GM19043 (cell line): ENCODE measurements around the gene FUOM.

Experiments
- ATAC-seq: cut with Tn5 transposase; IDR thresholded peaks from one replicate; pipeline ENCODE4 v1.9.1; 2021; ENCODE audit warnings: low read depth; ENCODE audit not compliant: unreplicated experiment

Gene FUOM, protein sequence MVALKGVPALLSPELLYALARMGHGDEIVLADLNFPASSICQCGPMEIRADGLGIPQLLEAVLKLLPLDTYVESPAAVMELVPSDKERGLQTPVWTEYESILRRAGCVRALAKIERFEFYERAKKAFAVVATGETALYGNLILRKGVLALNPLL

DNA sequence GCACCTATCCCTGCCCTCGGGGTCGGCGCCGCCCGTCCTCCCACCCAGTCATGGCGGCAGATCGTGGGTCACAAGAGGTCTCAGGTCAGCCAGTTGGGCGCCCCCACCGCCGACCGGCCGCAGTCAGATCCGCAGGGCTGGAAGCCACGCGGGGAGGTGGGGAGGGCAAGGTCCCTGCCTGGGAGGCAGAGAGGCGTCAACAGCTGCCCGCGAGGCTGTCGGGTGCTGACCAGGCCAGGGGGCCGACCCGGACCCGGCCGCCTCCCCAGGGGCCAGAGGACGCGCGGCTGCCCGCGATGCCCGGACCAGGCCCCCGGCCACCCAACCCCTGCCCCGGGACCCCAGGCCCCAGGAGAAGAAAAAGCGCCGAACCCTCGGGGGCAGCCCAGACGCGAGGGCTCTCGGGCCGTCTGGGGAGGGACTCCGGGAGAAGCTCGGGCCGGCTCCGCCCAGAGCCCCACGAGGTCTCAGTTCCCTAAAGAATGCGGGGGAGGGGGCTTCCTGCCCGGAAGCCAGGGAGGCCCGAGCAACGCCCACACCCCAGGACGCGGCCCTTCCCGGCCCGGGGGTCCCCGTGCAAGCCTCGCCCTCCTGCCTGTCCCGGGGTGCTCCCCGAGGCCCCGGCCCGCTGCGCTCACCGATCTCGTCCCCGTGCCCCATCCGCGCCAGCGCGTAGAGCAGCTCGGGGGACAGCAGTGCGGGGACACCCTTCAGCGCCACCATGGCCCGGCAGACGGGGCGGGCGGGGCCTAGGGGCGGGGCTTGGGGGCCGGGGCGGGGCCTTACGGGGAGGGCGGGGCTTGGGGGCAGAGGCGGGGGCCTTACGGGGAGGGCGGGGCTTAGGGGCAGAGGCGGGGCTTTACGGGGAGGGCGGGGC is at the start of gene FUOM:
Gene FUOM (minus strand): TSS at position 735 of the 877 bp plus-strand sequence. CDS start 12 bp downstream, at position 723.
- ATAC-seq = peak; percentile 66

DNA sequence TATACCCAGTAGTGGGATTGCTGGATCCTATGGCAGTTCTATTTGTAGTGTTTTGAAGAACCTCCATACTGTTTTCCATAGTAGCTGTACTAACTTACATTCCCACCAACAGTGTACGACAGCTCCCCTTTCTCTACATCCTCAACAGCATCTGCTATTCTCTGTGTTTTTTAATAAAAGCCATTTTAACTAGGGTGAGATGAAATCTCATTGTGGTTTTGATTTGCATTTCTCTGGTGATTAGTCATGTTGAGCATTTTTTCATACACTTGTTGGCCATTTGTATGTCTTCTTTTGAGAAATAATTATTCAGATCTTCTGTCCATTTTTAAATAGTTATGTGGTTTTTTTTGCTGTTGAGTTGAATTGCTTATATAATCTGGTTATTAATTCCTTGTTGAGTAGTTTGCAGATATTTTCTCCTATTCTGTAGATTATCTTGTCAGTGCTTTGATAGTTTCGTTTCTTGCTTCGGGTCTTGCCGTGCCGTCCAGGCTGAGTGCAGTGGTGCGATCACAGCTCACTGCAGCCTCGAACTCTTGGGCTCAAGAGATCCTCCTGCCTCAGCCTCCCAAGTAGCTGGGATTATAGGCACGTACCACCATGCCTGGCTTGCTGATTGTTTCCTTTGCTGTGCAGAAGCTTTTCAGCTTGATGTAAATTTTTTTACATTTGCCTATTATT is 48.2 kb upstream of the FUOM start:
- ATAC-seq = peak; percentile 58

DNA sequence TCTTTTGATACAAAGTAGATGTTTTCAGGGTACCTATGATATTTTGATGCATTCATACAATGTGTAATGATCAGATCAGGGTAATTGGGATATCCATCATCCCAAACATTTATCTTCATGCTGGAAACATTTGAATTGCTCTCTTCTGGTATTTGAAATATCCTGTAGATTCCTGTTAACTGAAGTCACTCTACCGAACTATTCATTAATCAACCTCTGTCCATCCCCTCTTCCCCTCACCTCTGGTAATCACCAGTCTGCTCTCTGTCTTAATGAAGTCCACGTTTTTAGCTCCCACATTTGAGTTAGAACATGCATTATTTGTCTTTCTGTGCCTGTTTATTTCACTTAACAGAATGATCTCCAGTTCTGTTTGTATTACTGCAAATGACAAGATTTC is 47.5 kb upstream of the FUOM start:
- no peak for ATAC-seq

DNA sequence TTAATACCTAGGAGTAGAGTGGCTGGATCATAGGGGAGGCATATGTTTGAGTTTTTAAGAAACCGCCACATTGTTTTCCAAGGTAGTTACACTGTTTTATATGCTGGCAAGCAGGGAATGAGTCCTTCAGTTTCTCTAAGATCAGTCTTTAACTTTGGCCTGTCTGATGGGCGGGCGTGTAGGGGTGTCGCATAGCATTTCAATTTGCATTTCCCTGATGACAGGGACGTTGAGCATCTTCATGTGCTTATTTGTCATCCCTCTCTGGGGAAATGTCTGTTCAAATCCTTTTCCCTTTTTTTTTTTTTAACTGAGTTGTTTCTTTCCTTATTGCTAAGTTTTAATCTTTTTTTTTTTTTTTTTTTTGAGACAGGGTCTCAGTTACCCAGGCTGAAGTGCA is 46.0 kb upstream of the FUOM start:
- no peak for ATAC-seq

DNA sequence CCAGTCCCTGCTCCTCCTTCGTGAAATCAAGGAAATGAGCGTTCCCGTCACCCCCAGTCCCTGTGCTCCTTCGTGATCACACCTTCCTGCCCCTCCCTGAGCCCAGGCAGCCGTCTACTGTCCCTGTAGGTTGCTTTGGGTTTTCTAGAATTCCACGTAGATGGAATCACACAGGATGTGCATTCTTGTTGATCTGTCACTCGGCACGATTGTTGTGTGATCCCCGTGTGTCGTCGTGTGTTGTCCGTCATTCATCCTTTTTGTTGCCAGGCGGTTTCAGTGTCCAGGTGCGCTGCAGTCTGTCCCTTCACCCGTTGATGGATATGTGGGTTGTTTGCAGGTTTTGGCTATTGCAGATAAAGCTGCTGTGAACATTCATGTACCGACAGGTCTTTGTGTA is 45.5 kb upstream of the FUOM start:
- ATAC-seq = no peak

DNA sequence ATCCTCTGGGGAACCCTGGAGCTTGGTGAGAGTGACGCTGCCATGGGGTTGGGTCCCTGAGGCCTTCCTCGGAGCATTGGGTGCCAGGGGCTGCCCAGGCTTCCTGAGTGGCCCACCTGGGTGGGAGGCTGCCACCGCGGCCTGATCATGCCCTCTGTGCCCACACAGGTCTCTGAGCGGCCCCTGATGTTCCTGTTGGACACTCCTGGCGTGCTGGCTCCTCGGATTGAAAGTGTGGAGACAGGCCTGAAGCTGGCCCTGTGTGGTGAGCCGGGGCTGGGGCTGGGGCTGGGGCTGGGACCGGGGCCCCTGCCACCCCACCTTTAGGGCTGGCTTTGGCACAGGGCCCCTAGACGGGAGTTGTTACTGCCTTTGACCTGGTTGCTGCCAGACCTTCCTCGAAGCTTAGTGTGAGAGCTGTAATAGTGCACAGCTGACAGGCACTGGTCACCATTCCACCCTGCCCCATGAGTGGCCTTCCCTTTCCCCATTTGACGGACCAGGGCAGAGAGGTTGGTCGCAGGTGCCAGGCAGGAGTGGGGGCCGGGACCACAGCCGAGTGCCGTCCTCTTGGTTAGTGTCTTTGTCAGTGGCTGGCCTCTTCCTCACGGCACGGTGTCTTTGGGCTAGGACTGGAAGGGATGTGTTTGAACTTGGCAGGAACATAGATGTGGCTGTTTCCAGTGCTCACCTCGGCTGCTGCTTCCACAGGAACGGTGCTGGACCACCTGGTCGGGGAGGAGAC is 44.3 kb upstream of the FUOM start:
- no peak for ATAC-seq

DNA sequence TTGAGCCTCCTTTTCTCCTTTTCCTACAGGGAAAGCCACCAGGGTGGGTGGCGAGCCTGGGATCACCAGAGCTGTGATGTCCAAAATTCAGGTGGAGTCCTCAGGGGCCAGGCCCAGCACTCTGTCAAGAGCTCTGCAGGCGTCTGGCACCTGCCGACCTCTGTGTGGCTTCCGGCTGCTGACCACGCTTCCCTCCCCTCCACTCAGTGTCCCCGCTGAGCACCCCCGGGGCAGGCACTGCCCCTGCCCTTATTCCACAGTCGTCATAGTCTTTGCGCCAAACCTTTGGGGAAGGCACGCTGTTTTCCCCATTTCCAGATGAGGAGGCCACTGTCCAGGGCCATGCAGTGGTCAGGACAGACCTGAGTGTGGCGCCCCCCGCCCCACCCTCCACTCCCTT is 43.7 kb upstream of the FUOM start:
- no peak for ATAC-seq

DNA sequence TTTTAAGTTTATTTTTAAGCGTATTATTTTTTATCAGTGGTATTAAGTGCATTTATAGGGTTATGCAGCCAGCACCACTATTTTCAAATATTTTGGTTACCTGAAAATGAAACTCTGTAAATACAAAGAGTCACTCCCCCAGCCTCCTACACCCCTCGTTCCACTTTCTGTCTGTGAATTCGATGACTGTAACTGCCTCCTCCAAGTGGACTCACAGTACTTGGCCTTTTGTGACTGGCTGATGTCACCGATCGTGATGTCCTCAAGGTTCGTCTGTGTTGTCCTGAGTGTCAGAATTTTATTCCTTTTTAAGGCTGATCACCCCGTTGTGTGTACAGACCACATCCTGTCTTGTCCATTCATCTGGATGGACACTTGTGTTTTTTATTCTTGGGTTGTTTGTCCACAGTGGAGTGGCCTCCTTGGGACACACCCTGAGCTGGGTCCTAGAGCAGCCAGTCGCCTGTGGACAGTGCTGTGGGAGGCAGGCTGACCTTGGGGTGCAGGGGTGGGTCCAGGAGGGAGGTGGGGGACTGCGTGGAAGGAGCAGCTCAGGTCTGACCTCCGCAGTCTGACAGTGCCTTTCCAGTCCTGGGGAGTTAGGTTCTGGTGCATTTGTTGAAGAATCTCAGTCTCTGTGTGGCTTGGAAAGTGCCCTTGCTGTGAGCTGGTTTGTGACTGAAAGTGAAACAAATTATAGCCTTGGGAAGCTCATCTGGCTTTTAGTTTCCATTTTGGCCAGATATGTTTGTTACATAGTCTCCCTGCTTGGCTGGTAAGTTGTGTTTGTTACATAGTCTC is 43.0 kb upstream of the FUOM start:
- ATAC-seq = peak; percentile 85

DNA sequence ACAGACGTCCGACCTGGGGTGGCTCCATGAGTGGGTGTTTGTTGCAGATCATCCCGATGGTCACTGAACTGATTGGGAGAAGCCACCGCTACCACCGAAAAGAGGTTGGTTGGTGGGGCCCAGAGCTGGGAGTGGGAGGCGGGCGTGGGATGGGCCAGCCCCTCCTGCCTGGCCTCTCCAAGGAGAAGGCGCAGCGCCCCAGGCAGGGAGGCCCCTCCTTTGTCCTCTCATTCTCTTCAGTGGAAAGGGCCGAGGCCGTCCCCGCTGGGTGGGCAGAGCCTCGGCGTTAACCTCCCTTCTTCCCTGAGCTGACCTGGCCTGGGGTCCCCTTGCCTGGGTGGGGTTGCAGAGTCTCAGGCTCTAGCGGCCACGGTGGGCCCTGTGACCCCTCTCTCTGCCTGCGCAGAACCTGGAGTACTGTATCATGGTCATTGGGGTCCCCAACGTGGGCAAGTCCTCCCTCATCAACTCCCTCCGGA is 41.3 kb upstream of the FUOM start:
- ATAC-seq = no peak

DNA sequence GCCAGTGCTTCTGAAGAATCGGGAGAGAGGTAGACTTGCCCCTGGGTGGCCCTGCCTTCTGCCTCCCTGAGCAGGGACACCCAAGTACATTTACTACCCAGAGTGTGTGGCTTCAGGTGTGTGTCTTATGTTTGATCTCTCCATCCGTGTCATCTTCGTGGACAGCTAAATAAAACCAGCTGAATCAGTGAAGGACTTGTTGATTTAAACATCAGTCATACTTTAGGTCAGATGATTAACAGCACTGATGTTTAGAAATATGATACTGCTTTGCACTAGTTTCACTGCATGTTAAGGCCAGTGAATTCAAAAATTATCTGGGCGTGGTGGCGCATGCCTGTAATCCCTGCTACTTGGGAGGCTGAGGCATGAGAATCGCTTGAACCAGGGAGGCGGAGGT is 40.1 kb upstream of the FUOM start:
- ATAC-seq = no peak

DNA sequence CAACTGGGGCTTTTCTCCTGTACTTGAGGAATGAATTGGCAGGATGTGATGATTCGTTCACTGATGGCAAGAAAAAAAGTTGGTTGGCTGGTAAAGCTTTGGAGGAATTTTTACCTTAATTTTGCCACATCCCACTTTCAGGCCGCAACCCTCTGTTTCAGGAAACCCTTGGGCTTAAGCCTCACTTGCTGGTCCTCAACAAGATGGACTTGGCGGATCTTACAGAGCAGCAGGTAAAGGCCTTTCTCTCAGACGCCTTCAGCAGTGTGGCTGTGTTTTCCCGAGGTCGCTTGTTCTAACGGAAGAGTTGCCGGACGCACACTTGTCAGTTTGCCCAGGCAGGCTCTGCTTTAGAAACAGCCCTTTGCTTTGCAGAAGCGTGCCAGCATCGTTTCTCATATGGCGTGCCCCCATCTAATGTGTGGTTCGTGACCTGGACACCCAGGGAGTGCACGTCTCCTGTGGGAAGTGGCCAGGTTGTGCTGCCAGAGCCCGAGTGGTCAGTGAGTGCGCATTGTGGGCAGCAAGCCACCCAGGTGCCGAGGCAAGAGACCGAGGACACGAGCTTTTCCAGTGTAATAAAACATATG is 38.3 kb upstream of the FUOM start:
- no peak for ATAC-seq

DNA sequence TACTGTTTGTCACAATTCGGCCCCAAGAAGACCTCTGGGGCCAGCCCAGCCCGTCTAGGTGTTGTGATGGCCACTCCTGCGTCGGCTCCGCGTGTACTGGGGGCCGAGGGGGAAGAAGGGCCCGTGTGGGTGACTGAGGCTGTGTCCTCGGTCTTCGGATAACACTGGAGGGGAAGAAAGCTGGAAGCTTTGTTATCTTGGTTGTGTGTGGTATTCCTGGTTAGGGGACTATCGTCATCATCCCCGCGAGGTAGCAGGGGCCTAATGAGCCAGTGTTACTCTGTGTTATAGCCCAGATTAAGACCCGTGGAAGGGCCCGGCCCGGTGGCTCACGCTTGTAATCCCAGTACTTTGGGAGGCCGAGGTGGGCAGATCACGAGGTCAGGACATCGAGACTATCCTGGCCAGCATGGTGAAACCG is 37.0 kb upstream of the FUOM start:
- ATAC-seq = no peak

DNA sequence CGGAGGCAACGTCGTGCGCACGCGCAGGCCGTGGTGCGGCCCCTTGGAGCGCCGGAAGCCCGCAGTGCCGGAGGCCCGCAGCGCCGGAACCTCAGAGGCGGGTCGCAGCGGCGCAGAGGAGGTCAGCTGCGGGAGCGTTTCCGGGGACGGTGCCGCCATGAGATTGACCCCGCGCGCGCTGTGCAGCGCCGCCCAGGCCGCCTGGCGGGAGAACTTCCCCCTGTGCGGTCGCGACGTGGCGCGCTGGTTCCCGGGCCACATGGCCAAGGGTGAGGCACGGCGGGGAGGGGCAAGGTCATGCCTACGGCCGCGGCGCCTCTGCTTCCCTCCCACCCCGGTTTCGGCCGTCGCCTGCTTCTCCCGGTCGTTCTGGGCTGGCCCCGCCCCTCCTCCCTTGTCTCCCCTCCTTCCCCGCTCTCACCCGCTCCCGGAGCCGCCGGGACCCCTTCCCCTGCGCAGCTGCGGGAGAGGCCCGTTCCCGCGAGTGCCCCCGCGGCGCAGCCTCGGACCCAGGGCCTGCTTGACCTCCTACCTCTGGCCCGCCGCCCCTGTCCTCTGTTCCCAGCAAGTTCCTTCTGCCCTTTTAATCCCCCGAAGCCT is 36.3 kb upstream of the FUOM start, which contains the start of gene MTG1:
Gene MTG1 (plus strand): TSS at position 94 of the 600 bp plus-strand sequence. CDS start 64 bp downstream, at position 158.
- ATAC-seq = peak; percentile 51

DNA sequence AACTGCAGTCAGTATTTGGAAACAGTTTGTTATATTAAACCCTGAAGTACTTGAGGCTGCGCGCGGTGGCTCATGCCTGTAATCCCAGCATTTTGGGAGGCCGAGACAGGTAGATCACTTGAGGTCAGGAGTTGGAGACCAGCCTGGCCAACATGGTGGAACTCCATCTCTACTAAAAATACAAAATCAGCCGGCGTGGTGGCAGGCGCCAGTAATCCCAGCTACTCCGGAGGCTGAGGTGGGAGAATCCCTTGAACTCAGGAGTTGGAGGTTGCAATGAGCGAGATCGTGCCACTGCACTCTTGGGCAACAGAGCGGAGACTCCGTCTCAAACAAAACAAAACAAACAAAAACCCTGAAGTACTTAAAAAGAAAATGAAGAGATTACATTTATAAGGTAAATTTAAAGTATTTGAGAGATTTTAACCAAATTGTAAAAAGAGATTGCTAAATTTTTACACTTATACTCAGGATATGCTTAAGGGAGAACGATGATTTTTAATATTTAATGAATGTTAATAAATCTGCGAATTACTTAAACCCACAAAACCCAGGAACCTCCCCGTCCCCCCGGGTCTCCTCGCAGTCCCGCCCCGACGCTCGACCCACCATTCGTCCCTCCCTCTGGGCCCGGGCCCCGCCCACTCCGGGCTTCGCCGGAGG is 35.7 kb upstream of the FUOM start:
- no peak for ATAC-seq

DNA sequence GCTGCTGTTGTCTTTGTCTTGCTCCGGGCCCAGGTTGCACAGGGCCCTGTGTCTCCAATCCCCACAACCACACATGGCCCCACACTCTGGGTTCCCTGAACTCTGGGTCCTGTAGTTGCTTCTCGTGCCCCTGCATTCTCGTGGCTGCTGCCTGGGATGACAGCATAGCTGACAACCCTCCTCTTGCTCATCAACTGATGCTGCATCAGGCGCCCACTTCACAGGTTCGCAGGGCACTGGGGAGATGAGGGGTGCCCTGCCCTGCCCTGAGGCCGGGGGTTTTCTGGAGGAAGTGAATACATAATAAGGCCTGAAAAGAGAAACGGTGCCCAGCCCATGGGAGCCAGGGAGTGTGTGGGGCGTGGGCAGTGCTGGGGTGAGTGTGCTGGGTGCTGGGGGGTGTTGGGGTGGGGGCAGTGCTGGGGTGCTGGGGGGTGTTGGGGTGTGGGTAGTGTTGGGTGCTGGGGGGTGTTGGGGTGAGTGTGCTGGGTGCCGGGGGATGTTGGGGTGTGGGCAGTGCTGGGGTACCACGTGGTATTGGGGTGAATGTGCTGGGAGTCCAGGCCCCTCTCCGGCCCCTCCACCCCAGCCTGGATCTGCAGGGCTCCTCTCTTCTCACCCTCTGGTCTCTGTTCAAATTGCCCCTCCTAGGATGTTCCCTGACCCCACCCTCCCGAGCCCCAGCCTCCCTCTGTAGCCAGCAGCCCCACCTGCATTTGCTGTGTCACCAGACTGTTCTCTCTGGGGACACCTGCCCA is 34.1 kb upstream of the FUOM start:
- no peak for ATAC-seq

DNA sequence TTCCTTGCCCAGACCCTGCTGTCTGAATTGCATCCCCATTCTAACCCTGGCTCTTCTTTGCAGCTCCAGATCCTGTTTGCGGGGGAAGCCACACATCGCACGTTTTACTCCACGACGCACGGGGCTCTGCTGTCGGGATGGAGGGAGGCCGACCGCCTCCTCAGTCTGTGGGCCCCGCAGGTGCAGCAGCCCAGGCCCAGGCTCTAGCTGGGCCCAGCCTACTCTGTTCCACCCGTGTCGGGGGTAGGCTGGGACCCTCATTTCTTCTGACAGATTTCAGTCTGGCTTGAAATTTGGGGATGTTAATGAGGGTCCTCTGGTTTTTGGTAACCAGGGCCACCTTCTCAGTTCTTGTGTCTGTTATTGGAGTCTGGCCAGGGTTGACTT is 33.4 kb upstream of the FUOM start:
- ATAC-seq = no peak

DNA sequence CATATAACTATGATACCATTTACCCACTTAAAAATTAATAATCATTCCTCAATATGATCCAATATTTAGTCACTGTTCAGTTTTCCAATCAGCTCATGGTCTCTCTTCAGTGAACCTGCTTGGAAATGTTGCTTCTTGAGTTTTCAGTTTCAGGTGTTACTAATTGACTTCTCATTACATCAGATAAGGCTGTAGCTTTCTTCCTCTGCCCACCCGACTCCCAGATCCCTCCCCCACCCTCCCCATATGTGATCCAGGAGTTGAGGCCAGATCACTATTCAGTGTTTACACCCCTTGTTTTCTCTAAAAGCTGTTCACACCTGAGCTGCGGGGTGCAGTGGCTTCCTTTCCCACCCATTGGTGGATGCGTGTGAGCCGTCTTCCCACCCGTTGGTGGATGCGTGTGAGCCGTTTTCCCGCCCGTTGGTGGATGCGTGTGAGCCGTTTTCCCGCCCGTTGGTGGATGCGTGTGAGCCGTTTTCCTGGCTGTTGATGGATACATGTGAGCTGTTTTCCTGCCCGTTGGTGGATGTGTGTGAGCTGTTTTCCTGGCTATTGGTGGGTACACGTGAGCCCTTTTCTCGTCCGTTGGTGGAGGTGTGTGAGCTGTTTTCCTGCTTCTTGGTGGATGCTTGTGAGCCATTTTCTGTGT is 32.9 kb upstream of the FUOM start:
- ATAC-seq = no peak
